Measurements from ENCODE around the gene AFG1L. TPM values are rescaled to one million over a fixed set of nuclear protein-coding genes. Genes with fewer than 3 reads are reported as not detected.
"Not testable (repeated sequence)": the region's sequence is repeated elsewhere in the genome, so short reads cannot be mapped to it uniquely, and the experiment has no call there.

AFG1L gene
- total RNA-seq, 1 donor from 2014 or later = 5.5 TPM

DNA sequence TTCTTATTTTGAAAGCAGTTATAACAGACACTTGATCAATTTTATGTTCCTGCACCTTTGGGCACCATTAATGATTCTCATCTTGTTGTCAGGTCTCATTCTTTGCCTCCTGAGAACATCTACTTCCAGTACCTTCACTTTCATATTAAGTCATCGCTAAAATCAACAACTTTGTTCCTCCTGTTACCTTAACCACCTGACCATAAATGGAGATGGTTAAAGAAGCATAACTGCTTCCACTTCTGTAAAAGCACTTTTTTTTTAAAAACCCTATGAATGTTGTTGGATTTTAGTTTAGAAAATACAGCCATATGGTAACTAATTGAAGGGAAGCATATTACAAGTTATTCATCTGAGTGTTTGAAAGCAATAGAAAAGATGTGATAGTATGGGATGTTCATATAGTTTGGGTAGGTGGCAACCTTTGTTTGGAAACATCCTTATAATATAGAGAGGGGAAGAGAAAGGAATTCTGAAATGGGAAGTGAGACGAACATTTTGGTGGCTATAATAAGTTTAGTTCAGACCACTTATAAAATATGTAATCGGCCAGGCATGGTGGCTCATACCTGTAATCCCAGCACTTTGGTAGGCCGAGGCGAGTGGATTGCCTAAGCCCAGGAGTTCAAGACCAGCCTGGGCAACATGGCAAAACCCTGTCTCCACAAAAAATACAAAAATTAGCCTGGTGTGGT, 53.9 kb downstream of the AFG1L start:
- intact Hi-C loops (cut with micrococcal nuclease) = loop anchor here (1.0 to 5.0 kb wide), 5 partner anchors 54 to 392 kb away; partner anchors contain the start of genes AFG1L, OSTM1, SEC63 and SNX3

DNA sequence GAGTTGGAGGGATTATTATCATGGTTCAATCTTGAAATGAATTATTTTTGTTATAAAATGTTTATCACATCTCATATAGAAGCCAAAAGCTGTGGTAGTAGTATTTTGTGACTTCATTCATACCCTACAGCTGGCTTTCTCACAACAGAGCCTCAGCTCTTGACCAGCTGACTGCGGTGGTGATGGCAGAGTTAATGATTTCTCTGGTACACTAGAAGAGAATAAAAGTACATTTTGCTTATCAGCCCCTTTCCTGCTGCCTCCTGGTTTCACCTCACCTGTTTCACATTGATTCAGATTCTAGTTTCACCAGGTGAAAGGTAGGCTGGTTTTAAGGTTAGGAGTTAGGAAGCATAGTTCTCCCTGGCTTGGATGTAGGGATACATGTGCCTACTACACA, 55.7 kb downstream of the AFG1L start:
- intact Hi-C loops (cut with micrococcal nuclease) = no loop called here

DNA sequence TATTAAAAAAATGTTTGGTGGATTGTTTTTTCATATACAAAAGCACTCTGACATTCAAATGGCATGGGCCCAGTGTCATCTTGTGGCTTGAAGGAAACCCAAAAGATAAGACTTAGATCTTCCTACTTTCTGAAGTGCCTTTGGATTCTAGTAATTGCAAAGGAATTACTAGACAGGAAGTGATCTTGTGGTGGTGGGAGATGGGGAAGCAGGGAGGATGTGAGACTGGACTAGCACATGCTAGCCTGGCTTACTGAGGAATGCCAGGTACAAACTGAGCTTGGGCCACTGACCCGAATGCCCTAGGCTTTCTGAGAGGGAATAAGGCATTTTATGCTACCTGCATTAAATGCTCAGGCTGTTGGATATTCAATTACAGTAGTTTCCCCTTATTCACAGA, 59.0 kb downstream of the AFG1L start:
- intact Hi-C loops (cut with micrococcal nuclease) = no loop called here

DNA sequence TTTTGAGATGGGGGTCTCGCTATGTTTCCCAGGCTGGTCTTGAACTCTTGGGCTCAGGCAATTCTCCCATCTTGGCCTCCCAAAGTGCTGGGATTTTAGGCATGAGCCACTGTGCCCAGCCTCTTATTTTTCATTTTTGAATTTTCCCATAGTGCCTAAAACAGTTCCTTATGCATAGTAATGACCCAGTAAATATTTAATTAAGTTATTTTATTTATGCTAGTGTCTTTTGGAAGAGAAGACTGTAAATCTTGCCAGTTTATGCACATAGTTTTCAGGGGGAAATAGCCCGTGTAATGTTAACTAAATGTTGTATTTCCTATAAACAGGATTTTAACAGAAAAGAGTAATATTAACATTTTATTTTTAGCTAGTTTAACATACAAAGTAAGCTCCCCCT, 60.3 kb downstream of the AFG1L start:
- intact Hi-C loops (cut with micrococcal nuclease) = no loop called here

DNA sequence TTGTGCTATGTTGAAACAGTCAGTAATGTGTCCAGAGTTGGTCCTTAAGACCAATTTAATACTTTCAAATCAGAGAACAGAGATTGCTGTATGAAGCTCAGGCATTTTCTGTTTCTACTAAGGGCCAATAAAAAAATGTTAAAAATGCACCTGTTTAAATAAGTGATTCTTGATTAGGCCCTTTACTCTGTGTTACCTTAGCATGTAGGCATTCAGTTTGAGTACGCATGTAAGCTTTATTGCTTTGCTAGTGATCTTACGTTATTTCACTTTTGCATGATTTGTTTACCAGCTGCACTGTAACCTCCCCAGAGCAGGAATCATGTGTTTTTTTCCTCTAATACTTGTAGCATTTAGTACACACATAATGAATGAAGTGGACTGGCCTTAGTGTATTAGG, 61.0 kb downstream of the AFG1L start:
- intact Hi-C loops (cut with micrococcal nuclease) = no loop called here

DNA sequence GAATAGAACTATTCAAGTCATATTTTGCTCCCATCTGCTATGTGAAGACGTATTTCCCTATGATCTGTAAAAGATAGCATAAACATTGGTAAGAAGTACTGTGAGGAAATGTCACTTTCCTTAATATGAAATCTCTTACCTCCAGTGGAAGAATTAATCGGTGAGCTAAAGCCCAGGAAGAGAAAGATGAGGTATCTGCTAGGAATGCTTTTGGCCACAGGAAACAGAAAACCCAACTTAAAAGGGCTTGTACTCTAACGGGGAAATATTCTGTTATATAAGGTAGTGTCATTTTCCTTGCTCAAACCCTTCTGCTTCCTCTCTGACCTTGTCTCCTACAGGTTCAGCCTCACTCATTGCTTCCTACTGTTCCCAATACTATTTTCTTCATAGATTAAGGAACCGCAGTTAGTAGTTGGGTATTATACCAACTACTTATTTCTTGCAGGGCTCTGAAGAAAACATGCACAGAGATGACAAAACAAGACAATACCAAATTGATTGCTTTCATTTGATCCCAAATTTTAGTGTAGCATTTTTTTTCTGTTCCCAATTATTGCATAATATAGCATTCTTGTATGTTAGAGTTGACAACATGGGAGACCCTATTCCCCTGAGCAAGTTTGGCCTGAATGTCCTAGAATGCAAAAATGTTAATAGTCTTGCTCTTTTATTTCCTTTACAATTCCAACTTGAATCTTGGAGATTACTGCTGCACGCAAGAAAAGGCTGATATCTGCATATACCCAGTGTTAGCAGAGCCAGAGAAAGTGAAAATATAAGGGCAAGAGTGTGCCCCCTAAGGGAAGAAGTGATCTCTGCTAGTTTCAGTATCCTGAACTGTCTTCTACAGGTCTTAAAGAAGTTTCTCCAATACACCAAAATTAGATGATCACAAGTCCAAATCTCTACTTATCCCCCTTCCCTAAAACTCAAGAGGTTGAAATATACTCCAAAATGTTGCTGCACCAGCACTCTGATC, 65.3 kb downstream of the AFG1L start:
- intact Hi-C loops (cut with micrococcal nuclease) = loop anchor here (2.0 to 5.0 kb wide), 3 partner anchors 99 to 247 kb away; partner anchors contain the start of gene SNX3

DNA sequence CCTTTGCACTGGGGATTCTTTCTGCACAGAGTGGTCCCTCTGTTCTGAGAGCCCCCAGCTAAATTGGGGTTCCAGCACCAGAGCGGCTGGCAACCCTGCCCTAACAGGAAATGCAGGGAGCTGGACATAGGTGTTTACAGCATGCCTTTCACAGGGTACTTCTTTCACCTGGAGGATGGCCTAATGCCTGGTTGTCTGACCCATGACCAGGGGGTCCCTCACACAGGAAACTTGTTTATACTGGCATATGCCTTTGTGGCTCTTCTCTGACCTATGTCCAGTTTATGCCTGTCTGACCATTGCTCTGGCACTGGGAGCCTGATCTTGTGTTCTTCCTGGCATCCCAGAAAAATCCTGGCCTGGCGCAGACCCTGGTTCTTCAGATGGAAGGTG, 66.1 kb downstream of the AFG1L start:
- intact Hi-C loops (cut with micrococcal nuclease) = loop anchor here (2.0 to 5.0 kb wide), 3 partner anchors 100 to 248 kb away; partner anchors contain the start of gene SNX3

DNA sequence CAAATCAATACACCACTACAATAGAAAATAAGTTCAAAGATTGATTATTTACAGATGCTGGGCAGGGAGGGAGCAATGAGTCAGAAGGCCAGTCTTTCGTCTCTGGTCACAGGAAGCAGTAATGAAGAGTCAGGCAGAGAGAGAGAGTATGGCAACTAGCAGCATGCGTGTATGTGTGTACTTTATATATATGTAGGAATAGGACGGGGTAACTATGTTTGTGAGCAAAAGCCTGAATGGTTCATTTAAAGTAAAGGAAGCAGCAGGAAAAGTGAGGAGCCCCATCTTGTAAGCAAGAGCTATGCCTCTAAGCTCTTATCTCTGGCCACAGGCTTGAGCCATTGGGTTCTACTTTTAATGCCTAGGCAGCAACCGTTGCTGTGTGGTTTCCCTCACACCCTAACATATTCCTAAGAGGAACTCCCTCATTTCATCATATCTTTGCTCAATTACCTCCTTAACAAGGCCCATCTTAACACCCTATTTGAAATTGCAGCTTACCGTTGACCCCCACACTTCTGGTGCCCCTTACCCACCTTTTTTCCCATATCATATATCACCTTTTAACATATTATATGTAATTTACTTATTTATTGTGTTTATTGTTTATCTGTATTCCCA, 66.6 kb downstream of the AFG1L start:
- intact Hi-C loops (cut with micrococcal nuclease) = loop anchor here (2.0 to 5.0 kb wide), 3 partner anchors 101 to 249 kb away; partner anchors contain the start of gene SNX3

DNA sequence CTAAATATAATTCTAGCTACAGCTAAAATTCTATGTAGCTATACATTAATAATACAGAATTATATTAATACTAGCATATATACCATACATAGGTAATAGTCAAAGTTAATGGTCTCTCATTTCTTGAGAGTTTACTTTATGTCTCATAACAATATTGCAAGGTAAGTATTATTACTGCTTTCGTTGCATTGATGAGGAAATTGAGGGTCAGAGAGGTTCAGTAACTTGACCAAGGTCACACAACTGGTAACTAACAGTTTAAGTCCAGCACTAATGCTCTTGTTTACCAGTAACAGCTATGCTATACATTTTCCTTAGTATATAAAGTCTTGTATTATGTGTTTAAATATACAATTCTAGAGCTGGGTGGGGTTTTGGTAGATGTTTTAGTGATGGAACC, 67.6 kb downstream of the AFG1L start:
- intact Hi-C loops (cut with micrococcal nuclease) = loop anchor here (5.0 kb wide), 1 partner anchor 190 kb away; no protein-coding TSS in a partner anchor

DNA sequence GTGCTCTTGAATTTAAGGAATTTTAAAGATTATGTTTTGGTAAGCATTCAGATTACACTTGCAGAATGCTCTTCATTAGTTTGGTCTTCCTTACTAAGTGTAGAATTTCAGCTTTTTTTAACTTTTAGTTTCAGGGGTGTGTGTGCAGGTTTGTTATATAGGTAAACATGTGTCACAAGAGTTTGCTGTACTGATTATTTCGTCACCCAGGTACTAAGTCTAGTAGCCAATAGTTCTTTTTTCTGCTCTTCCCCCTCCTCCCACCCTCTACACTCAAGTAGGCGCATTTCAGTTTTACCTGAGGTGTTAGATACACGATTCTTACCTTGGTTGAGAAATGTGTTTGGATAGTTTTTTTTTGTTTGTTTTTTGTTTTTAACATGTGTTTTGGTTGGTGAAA, 68.3 kb downstream of the AFG1L start:
- intact Hi-C loops (cut with micrococcal nuclease) = loop anchor here (5.0 kb wide), 1 partner anchor 191 kb away; no protein-coding TSS in a partner anchor

DNA sequence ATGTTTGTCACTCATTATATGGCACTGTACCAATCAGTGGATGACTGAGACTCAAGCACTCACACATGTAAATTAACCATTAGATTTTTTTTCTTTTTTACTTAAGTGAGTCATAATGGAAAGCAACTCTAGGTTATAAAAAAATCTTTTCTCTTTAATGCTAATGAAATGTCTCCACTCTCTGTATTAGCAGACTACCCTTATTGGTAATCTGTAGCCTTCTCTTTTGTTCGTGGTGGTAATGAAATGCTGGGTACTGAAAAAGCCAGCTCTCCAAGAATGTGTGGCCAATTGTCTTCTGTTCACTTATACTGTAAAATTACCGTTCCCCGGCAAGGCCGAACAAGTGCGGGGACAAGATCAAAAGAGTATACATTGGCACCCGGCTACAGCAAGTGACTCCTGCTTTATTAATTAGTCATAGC, 69.0 kb downstream of the AFG1L start:
- intact Hi-C loops (cut with micrococcal nuclease) = loop anchor here (5.0 kb wide), 1 partner anchor 192 kb away; no protein-coding TSS in a partner anchor

DNA sequence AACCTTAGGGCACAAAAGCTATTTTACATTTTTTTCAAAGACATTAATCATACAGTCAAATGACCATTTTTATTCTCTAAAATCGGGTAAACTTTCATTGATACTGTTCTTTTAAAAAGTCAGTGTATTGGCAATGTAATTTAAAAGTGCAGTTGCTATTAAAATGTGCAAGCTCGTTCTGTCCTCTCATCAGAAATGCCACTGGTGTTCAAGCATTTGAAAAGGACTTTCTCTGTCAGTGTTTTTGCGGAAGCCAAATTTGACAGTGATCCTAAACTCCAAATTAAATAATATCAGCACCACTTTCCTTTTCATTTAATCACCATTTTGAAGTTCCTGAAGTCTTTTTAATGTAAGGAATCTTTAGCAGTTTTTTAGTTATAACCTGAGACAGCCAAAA, 69.6 kb downstream of the AFG1L start:
- intact Hi-C loops (cut with micrococcal nuclease) = loop anchor here (5.0 kb wide), 1 partner anchor 192 kb away; no protein-coding TSS in a partner anchor

DNA sequence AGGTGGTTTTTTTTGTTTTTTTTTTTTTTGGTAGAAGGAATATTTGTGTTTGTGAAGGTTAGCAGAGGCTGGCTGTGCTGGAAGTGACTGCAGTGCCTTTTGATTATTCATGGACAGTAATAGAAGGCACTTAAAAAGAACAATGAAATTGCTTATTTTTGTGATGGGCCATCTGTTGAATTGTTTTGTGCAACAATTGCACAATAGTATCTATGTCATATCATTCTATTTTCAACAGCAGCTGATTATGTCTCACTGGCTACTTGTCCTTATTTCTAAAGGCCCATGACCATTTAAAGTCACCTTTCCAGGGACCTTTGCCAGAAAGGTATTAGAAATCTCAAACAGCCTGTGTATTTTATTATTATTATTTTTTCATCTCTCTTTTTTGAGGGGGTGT, 70.6 kb downstream of the AFG1L start:
- intact Hi-C loops (cut with micrococcal nuclease) = no loop called here

DNA sequence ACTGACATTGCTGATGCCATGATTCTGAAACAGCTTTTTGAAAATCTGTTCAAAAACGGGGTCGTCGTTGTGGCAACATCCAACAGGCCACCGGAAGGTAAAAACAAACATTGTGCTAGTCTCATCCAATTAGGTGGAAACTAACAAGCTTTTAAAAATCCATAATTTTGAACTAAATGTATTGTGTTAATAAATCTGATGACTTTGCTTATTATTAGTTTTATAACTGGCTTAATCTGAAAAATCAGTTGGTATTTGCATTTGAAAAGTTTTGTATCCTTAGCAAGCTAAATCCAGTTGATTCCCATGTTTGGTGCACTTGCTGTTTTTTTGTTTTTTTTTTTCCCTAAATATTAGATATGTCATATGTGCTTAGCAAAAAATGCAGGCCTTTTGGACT, 71.4 kb downstream of the AFG1L start:
- intact Hi-C loops (cut with micrococcal nuclease) = no loop called here

DNA sequence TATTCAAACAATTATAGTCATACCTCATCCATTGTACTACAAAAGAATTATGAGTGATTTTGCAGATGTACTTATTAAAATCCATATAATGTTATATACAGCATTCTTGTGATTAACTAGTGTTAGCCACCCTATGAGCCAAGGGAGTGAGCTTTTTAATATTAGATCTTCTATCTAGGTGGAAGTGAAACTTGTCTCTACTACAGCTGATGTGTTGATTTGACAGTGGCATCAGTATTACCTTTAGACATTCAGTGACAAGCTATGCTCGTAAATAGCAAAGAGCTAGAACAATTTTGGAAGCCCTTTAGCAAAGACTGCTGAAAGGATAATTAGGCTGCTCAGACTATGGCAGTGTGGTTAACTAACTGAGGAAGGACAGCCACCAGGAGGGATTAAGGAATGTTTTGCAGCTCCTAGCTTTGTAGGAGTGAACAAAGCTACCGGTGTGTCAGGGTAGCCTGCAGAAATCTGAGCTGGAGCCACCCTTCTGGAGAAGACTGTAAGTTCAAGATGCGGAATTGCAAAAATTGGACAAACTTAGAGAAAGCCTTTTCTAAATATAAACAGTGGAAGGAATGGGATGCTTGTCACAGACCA, 73.7 kb downstream of the AFG1L start:
- intact Hi-C loops (cut with micrococcal nuclease) = no loop called here

DNA sequence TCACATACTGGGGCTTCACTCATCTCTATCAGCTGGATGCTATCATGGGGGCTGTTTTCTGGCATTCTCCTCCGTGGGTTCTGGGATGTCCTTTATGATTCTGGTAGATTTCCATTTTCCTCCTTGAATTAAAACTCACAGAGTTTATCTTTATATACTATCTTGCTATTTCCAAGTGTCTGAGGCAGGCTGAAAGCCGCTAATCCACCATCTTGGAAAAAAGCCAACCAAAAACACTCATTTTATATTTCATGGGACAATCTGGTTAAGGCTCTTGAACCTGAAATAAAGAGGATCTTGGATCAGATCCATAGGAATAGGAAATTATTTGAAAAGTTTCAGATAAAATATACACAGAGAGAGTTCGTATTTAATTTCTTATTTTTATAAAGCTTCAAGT, 86.0 kb downstream of the AFG1L start:
- intact Hi-C loops (cut with micrococcal nuclease) = no loop called here

DNA sequence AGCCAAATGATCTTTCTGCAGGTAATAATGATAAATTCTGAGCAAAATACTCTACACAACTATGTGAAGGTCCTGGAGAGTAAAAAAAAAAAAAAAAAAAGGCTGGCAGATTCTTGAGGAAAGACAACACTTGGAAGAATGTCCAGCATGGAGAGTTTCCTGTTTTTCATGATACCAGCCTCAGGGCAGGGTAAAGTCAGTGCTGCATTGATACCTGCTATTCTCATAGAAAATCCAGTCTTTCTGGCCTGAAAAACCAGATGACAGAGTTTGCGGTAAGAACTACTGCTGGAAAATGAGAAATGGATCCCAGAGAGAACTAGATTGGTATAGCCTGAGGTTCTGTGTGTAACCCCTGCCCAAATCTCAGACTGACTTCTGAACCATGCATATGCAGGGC, 89.1 kb downstream of the AFG1L start:
- intact Hi-C loops (cut with micrococcal nuclease) = no loop called here

DNA sequence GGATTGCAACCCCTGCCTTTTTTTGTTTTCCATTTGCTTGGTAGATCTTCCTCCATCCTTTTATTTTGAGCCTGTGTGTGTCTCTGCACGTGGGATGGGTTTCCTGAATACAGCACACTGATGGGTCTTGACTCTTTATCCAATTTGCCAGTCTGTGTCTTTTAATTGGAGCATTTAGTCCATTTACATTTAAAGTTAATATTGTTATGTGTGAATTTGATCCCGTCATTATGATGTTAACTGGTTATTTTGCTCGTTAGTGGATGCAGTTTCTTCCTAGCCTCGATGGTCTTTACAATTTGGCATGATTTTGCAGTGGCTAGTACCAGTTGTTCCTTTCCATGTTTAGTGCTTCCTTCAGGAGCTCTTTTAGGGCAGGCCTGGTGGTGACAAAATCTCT, 94.3 kb downstream of the AFG1L start:
- intact Hi-C loops (cut with micrococcal nuclease) = not testable (repeated sequence)

DNA sequence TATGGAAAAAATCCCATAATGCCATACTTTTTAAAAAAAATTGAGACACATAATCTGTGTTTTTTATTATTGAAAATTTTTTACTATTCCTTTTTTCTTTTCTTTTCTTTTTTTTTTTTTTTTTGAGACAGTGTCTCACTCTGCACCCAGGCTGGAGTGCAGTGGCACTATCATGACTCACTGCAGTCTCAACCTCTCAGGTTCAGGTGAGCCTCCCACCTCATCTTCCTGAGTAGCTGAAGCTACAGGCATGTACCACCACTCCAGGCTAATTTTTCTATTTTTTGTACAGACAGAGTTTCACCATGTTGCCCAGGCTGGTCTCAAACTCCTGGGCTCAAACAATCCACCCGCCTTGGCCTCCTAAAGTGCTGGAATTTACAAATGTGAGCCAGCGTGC, 100.4 kb downstream of the AFG1L start:
- intact Hi-C loops (cut with micrococcal nuclease) = no loop called here

DNA sequence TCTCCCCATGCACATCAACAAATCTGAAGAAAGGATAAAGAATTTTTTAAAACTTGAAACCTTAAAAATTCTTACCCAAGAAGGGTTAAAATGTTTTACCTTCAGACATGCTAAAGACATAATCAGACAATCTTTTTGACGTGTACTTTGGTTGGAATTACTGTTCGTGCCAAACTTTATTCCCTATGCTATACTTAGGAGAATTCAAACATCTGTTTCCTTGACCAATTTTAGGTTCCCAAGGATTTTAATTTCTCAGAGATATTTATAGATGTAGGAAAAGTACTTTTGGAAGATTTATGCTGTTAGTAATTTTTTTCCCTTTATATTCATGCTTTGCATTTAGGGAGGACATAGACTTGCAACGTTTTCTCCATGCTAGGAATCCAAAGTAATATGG, 108.4 kb downstream of the AFG1L start:
- intact Hi-C loops (cut with micrococcal nuclease) = no loop called here

DNA sequence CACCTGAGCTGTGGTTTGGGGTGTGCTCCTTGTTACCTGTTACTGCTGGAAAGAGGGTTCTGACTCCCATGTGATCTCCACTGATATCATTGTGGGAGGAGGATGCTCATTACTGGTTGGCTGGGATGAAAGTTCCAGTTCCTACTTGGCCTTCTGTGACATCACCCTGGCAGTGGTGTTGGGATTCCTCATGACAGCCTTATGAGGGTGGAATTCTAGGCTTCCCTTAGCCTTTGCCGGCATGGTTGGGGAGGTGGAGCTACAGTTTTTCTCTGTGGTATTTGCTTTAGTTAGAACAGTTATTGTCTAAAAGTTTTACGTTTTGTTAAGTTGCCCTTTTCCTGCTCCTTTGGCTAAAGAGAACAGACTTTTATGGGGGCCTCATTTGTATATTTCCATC, 112.1 kb downstream of the AFG1L start:
- intact Hi-C loops (cut with micrococcal nuclease) = no loop called here

All from T-helper 1 cell treated with Interleukin-12 subunit alpha and Interleukin-12 subunit beta and Interleukin-4 antibody, amounts not matched to agents 30 ng/mL and 1 ng/mL, for 36 hours (primary cell).